Chondrocyte (in vitro differentiated cells): ENCODE data around the gene BPGM. TPM values are rescaled to one million over a fixed set of nuclear protein-coding genes. Genes with fewer than 3 reads are reported as not detected.
A peak's percentile ranks its signal among the peaks of the same experiment; 100 is the strongest.
"Not testable (repeated sequence)": the region's sequence is repeated elsewhere in the genome, so short reads cannot be mapped to it uniquely, and the experiment has no call there.

Source experiments
- DNase-seq: peaks from one replicate; pipeline ENCODE4 v3.0.0; 2021; ENCODE audit warnings: mixed read lengths, low spot score
- H3K27ac Mint-ChIP-seq: one replicate; pipeline ENCODE4 v1.8.0; 2021; ENCODE audit warnings: mild to moderate bottlenecking, moderate library complexity, mixed read lengths; ENCODE audit not compliant: unreplicated experiment
- H3K27me3 Mint-ChIP-seq: 2 replicates; pipeline ENCODE4 v1.8.0; 2021; ENCODE audit warnings: low read depth, mixed read lengths
- H3K36me3 Mint-ChIP-seq: 2 replicates; pipeline ENCODE4 v1.8.0; 2021; ENCODE audit warnings: low read depth, mixed read lengths
- H3K4me1 Mint-ChIP-seq: 2 replicates; pipeline ENCODE4 v1.8.0; 2021; ENCODE audit warnings: low read depth, mild to moderate bottlenecking, mixed read lengths
- H3K4me3 Mint-ChIP-seq: one replicate; pipeline ENCODE4 v1.8.0; 2021; ENCODE audit warnings: mild to moderate bottlenecking, moderate library complexity, mixed read lengths; ENCODE audit not compliant: unreplicated experiment
- H3K9me3 Mint-ChIP-seq: 2 replicates; pipeline ENCODE4 v1.8.0; 2021; ENCODE audit warnings: low read depth, mixed read lengths
- total RNA-seq: library from RNA; stranded (reverse); gene quantifications from 3 replicates; pipeline ENCODE4 v1.2.1, GENCODE V29; 2021
- TF ChIP-seq, protein P1 (sequence below): fragments of 200-600 bp; sonication (generic); IDR thresholded peaks from 2 replicates; pipeline ENCODE4 v1.5.0; 2021; ENCODE audit warnings: antibody characterized with exemption, mild to moderate bottlenecking, moderate library complexity

Gene BPGM
- total RNA-seq, 1 donor from 2014 or later: 29.6 TPM

GRCh38 chr7:134685250-134685649, 38.6 kb downstream of the BPGM start:
- DNase-seq: no peak
- TF ChIP-seq, protein P1, sequence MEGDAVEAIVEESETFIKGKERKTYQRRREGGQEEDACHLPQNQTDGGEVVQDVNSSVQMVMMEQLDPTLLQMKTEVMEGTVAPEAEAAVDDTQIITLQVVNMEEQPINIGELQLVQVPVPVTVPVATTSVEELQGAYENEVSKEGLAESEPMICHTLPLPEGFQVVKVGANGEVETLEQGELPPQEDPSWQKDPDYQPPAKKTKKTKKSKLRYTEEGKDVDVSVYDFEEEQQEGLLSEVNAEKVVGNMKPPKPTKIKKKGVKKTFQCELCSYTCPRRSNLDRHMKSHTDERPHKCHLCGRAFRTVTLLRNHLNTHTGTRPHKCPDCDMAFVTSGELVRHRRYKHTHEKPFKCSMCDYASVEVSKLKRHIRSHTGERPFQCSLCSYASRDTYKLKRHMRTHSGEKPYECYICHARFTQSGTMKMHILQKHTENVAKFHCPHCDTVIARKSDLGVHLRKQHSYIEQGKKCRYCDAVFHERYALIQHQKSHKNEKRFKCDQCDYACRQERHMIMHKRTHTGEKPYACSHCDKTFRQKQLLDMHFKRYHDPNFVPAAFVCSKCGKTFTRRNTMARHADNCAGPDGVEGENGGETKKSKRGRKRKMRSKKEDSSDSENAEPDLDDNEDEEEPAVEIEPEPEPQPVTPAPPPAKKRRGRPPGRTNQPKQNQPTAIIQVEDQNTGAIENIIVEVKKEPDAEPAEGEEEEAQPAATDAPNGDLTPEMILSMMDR: no peak
- Mint-ChIP-seq H3K4me3 (no peak overlapping the region), H3K9me3 (no peaks in the 10 kb centered on the region), H3K27ac (no peak overlapping the region), H3K4me1 (peaks cover 30% of the 10 kb centered on the region), H3K36me3 (no peaks in the 10 kb centered on the region), H3K27me3 (no peaks in the 10 kb centered on the region)

GRCh38 chr7:134686786-134687185, 40.1 kb downstream of the BPGM start:
- no peak overlapping the region for H3K27ac Mint-ChIP-seq
- H3K27me3 Mint-ChIP-seq: no peaks in the 10 kb centered on the region
- no peaks in the 10 kb centered on the region for H3K36me3 Mint-ChIP-seq
- no peak overlapping the region for H3K4me3 Mint-ChIP-seq
- no peaks in the 10 kb centered on the region for H3K9me3 Mint-ChIP-seq
- DNase-seq: no peak
- TF ChIP-seq, protein P1: peak; percentile 90
- H3K4me1 Mint-ChIP-seq: peaks cover 46% of the 10 kb centered on the region

GRCh38 chr7:134689550-134689949, 42.9 kb downstream of the BPGM start:
- H3K4me3 Mint-ChIP-seq: peak overlapping the region; percentile 65
- H3K36me3 Mint-ChIP-seq, H3K27me3 Mint-ChIP-seq, DNase-seq, H3K9me3 Mint-ChIP-seq: not testable (repeated sequence)
- H3K27ac Mint-ChIP-seq: peak overlapping the region; percentile 95
- H3K4me1 Mint-ChIP-seq: peaks cover 73% of the 10 kb centered on the region

DNA sequence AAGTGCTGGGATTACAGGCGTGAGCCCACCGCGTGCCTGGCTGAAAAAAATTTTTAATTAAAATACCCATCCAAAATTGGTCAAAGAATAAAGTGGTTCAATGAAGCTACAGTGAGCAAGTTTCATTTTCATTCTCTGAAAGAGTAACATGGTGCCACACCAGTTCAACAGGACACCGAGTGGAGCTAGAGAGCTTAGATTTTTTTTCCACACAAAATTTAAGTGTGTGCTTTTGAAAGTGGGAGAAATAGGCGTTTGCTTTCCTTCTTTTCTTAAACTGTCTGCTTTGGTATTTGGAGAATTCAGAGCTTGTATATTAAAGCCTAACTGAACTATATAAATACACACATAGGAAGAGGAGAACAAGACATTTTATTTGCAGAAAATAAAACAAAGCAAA, 43.4 kb downstream of the BPGM start:
- H3K4me3 Mint-ChIP-seq: peak overlapping the region; percentile 65
- TF ChIP-seq, protein P1: peak; percentile 94
- H3K4me1 Mint-ChIP-seq: peaks cover 78% of the 10 kb centered on the region
- no peaks in the 10 kb centered on the region for H3K9me3 Mint-ChIP-seq
- DNase-seq: no peak
- H3K36me3 Mint-ChIP-seq: no peaks in the 10 kb centered on the region
- peak overlapping the region; percentile 95 for H3K27ac Mint-ChIP-seq
- no peaks in the 10 kb centered on the region for H3K27me3 Mint-ChIP-seq

- Mint-ChIP-seq H3K4me1 (peaks cover 87% of the 10 kb centered on the region), H3K27me3 (no peaks in the 10 kb centered on the region), H3K27ac (peak overlapping the region; percentile 95), H3K4me3 (peak overlapping the region; percentile 55), H3K9me3 (no peaks in the 10 kb centered on the region), H3K36me3 (no peaks in the 10 kb centered on the region)
- TF ChIP-seq, protein P1: no peak
- DNase-seq: no peak
These were observed 44.2 kb downstream of the BPGM start for GRCh38 chr7:134690614-134691504.
